Endothelial cell of coronary artery (primary cell): ENCODE results near the gene ZNF679. TPM values are rescaled to one million over a fixed set of nuclear protein-coding genes. Genes with fewer than 3 reads are reported as not detected.

Experiments used
- total RNA-seq: library from RNA; depleted of rRNA; stranded (reverse); fragments of >200 nt; gene quantifications from 2 replicates; pipeline ENCODE4 v1.2.3, GENCODE V29; 2014

ZNF679 gene
- not detected in 2 replicates for total RNA-seq

DNA sequence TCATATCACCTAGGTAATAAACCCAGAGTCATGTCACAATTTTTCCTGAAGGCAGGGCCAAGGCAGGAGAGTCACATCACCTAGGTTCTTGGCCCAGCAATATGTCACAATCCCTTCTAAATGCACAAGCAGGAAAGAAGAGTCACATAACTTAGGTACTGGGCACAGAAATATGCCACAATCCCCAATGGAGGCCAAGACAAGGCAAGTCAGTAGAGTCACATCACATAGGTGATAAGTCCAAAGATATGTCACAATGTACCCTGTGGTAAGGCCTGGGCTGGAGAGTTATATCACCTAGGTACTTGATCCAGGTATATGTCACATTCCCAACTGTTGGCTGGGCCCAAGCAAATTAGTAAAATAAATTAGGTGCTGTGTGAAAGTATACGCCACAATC lies at the start of gene ZNF679:
TSS of gene ZNF679 (plus strand) at position 301 of the 400 bp plus-strand sequence. CDS start 20,644 bp downstream, outside the sequence.

DNA sequence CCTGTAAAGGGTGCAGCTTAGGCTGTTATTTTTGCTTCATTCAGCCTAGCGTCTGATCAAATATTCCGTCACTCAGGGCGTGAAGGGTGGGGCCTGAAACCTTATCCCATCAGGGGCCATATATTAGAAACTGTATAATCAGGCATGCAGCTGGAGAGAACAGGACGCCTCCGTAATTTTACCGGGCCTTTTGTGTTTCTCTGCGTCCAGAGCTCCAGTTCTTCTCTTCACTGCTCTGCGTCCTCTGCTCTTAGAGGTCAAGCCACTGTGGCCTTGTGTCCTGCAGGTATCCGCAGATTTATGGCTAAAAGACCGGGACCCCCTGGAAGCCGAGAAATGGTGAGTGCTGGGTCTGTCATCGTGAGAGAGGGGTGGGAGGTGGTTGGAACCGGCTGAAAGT lies 21.4 kb upstream of the ZNF679 start, which contains the start of gene ZNF735:
TSS of gene ZNF735 (plus strand) at position 301 of the 400 bp plus-strand sequence. CDS start at position 301, 0 bp downstream.

DNA sequence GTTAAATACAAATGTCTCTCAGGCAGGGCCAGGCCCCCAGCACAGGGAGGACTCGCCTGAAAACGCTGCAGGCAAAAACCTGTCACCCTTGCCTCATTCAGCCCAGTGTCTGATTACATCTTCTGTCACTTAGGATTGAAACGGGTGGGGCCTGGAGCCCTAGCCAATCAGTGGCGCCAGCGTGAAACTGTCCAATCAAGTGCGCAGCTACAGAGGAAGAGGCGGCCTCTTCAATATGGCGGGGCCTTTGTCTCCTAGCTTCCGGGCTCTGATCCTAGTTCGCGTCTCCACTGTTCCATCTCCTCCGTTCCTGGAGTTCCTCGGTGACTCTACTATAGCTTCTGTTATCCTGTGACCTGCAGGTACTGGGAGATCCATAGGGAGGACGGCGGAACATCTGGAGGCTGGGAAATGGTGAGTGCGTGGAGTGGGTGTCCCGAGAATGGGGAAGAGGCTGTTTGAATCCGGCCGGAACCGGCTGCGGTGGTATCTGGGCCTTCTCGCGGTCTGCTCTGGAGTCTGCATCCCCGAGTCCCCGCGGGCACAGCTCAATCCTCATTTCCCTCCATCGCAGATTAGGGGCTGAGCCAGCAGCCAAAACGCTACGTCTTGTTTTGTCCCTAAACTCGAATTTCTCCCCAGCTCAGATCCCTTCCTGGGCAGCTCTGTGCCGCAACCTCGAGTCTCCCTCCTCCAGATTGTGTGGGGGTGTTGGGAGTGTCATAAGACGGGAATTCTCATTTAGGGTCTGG lies 85.6 kb downstream of the ZNF679 start, which contains the start of gene ZNF736:
TSS of gene ZNF736 (plus strand) at position 222 of the 752 bp plus-strand sequence. CDS start at position 412, 190 bp downstream.

Other genes with a start within 250 kb of the ZNF679 start
- not detected in 2 replicates for gene ZNF722, start 229.6 kb upstream of the ZNF679 start, total RNA-seq
- 0.09 TPM in 1 of 2 replicates, not detected in the other for gene ZNF727, start 183.0 kb upstream of the ZNF679 start, total RNA-seq
- gene ZNF735, start 21.3 kb upstream of the ZNF679 start, total RNA-seq: not detected in 2 replicates
- 2.6 and 7.9 TPM in 2 replicates for gene ZNF736, start 85.5 kb downstream of the ZNF679 start, total RNA-seq